ENCODE measurements around the gene MAPK14.

Gene MAPK14

GRCh38 chr6:36038120-36038876, 10.7 kb downstream of the MAPK14 start:
- no peak for DNase-seq

- no peak for DNase-seq
Measured at GRCh38 chr6:36039112-36039511, 11.5 kb downstream of the MAPK14 start.

- DNase-seq = no peak
Measured at GRCh38 chr6:36040958-36041357, 13.3 kb downstream of the MAPK14 start.

GRCh38 chr6:36042618-36043260, 15.1 kb downstream of the MAPK14 start:
- DNase-seq = no peak

- no peak for DNase-seq
Measured at GRCh38 chr6:36049582-36049981, 22.0 kb downstream of the MAPK14 start.

GRCh38 chr6:36050305-36050704, 22.7 kb downstream of the MAPK14 start:
- no peak for DNase-seq

GRCh38 chr6:36050947-36051710, 23.5 kb downstream of the MAPK14 start:
- DNase-seq = no peak

- no peak for DNase-seq
Measured at GRCh38 chr6:36052097-36052496, 24.5 kb downstream of the MAPK14 start.

GRCh38 chr6:36053878-36054277, 26.3 kb downstream of the MAPK14 start:
- no peak for DNase-seq

GRCh38 chr6:36054415-36054814, 26.8 kb downstream of the MAPK14 start:
- no peak for DNase-seq

GRCh38 chr6:36054956-36055355, 27.3 kb downstream of the MAPK14 start:
- no peak for DNase-seq

- no peak for DNase-seq
Measured at GRCh38 chr6:36056178-36056577, 28.6 kb downstream of the MAPK14 start.

- DNase-seq = no peak
Measured at GRCh38 chr6:36061236-36061635, 33.6 kb downstream of the MAPK14 start.

- no peak for DNase-seq
Measured at GRCh38 chr6:36062247-36062646, 34.6 kb downstream of the MAPK14 start.

GRCh38 chr6:36063318-36064060, 35.9 kb downstream of the MAPK14 start:
- no peak for DNase-seq

- DNase-seq = no peak
Measured at GRCh38 chr6:36064770-36065396, 37.3 kb downstream of the MAPK14 start.

- no peak for DNase-seq
Measured at GRCh38 chr6:36065916-36066315, 38.3 kb downstream of the MAPK14 start.

- no peak for DNase-seq
Measured at GRCh38 chr6:36066817-36067216, 39.2 kb downstream of the MAPK14 start.

- DNase-seq = no peak
Measured at GRCh38 chr6:36067374-36068011, 39.9 kb downstream of the MAPK14 start.

GRCh38 chr6:36068012-36068392, 40.4 kb downstream of the MAPK14 start:
- no peak for DNase-seq

GRCh38 chr6:36068586-36068985, 41.0 kb downstream of the MAPK14 start:
- DNase-seq = no peak

GRCh38 chr6:36069573-36069972, 42.0 kb downstream of the MAPK14 start:
- DNase-seq = no peak
